H1 (cell line): ENCODE results near the gene AKAP7. TPM values are rescaled to one million over a fixed set of nuclear protein-coding genes. Genes with fewer than 3 reads are reported as not detected.

Experiments
- CTCF ChIA-PET: fragments of 300-600 bp; sonication (Branson Sonifier 250); formaldehyde crosslinking; loops from one replicate; lab custom pipeline; 2021; ENCODE audit not compliant: partially characterized antibody; lab: Charles Lee
- POLR2A ChIA-PET: fragments of 300-600 bp; sonication (Branson Sonifier 250); formaldehyde crosslinking; loops from one replicate; lab custom pipeline; 2021; ENCODE audit warnings: inconsistent platforms; ENCODE audit not compliant: partially characterized antibody; lab: Charles Lee
- DNase-seq, 2 experiments: peaks; one replicate each; pipeline versions ENCODE4 v3.0.0 to v3.0.0-alpha.2; 2010 to 2022; ENCODE audit warnings: low spot score in 2 of 2, low read depth in 1 of 2, mixed read lengths in 1 of 2
- FAIRE-seq: peaks from 2 replicates; lab custom pipeline; 2011; peaks lifted over from hg19 to GRCh38; lab: Jason Lieb, UNC
- H2AFZ ChIP-seq: 2 replicates; pipeline ENCODE4 v1.8.1; 2012; ENCODE audit warnings: low read length, inconsistent platforms
- H2AK5ac ChIP-seq: 2 replicates; pipeline ENCODE4 v1.6.1; 2013; ENCODE audit warnings: low read depth, low read length
- H2BK120ac ChIP-seq: replicated peaks from 2 replicates; pipeline ENCODE3; 2013; ENCODE audit warnings: low read depth, low read length, inconsistent platforms
- H2BK12ac ChIP-seq: 2 replicates; pipeline ENCODE4 v1.6.1; 2013; ENCODE audit warnings: low read depth, low read length
- H2BK15ac ChIP-seq: 2 replicates; pipeline ENCODE4 v1.6.1; 2013; ENCODE audit warnings: low read length
- H2BK20ac ChIP-seq: 2 replicates; pipeline ENCODE4 v1.6.1; 2013; ENCODE audit warnings: low read length
- H2BK5ac ChIP-seq: 2 replicates; pipeline ENCODE4 v1.6.1; 2013; ENCODE audit warnings: low read depth, low read length
- H3K14ac ChIP-seq: 2 replicates; pipeline ENCODE4 v1.6.1; 2013; ENCODE audit warnings: inconsistent platforms; ENCODE audit not compliant: insufficient read length
- H3K18ac ChIP-seq: 2 replicates; pipeline ENCODE4 v1.6.1; 2013; ENCODE audit warnings: low read length; ENCODE audit errors: extremely low read depth
- H3K23ac ChIP-seq: 2 replicates; pipeline ENCODE4 v1.6.1; 2013; ENCODE audit warnings: inconsistent platforms; ENCODE audit not compliant: insufficient read length
- H3K23me2 ChIP-seq: 2 replicates; pipeline ENCODE4 v1.6.1; 2013; ENCODE audit warnings: low read depth, low read length
- H3K27ac ChIP-seq: 2 replicates; pipeline ENCODE4 v1.6.1; 2011; ENCODE audit warnings: low read depth, low read length, inconsistent platforms
- H3K27me3 ChIP-seq, 4 experiments: replicated peaks in 1 of 4; 1 replicate in 1 of 4; 2 replicates in 3 of 4; pipeline versions ENCODE4 v1.6.1 to v1.8.1; 2011 to 2013; ENCODE audit warnings: low read length in 3 of 4, mild to moderate bottlenecking in 3 of 4, inconsistent platforms in 2 of 4, mixed read lengths in 2 of 4, moderate library complexity in 1 of 4; ENCODE audit not compliant: control insufficient read depth in 3 of 4, insufficient read depth in 3 of 4; ENCODE audit errors: extremely low read depth in 1 of 4
- H3K36me3 ChIP-seq, 4 experiments: 2 replicates each; pipeline versions ENCODE4 v1.6.1 to v1.8.1; 2011 to 2013; ENCODE audit warnings: mild to moderate bottlenecking in 4 of 4, low read length in 3 of 4, moderate library complexity in 2 of 4, control low read depth in 1 of 4, inconsistent platforms in 1 of 4; ENCODE audit not compliant: insufficient read depth in 4 of 4, control insufficient read depth in 2 of 4
- H3K4ac ChIP-seq: replicated peaks from 2 replicates; pipeline ENCODE3; 2013; ENCODE audit warnings: low read length, low read depth, mixed read lengths, inconsistent platforms; ENCODE audit not compliant: insufficient read length
- H3K4me1 ChIP-seq, 4 experiments: replicated peaks in 1 of 4; 1 replicate in 1 of 4; 2 replicates in 3 of 4; pipeline versions ENCODE4 v1.6.1 to v1.8.1; 2011 to 2013; ENCODE audit warnings: low read length in 3 of 4, inconsistent platforms in 2 of 4, mixed read lengths in 1 of 4; ENCODE audit not compliant: insufficient read depth in 4 of 4, control insufficient read depth in 3 of 4
- H3K4me2 ChIP-seq, 2 experiments: 2 replicates each; pipeline versions ENCODE4 v1.6.1 to v1.8.1; 2011 to 2013; ENCODE audit warnings: low read depth in 2 of 2, low read length in 2 of 2, control low read depth in 1 of 2, inconsistent platforms in 1 of 2, mild to moderate bottlenecking in 1 of 2; ENCODE audit not compliant: insufficient read depth in 1 of 2
- H3K4me3 ChIP-seq, 4 experiments: fragments of 200-600, 300-600 bp in 1 of 4; sonication (generic), shearing (Covaris generic), sonication (Bioruptor Twin) in 1 of 4; 2 replicates each; pipeline versions ENCODE4 v1.5.1 to v1.8.1; 2011 to 2016; ENCODE audit warnings: low read length in 4 of 4, low read depth in 3 of 4, control low read depth in 2 of 4, inconsistent platforms in 2 of 4, mild to moderate bottlenecking in 2 of 4, mixed read lengths in 1 of 4, moderate library complexity in 1 of 4; ENCODE audit not compliant: insufficient read depth in 2 of 4; ENCODE audit errors: extremely low read depth in 1 of 4
- H3K56ac ChIP-seq: replicated peaks from 2 replicates; pipeline ENCODE3; 2013; ENCODE audit warnings: low read depth, mild to moderate bottlenecking, mixed read lengths, low read length, inconsistent platforms; ENCODE audit not compliant: insufficient read length
- H3K79me1 ChIP-seq: 2 replicates; pipeline ENCODE4 v1.6.1; 2013; ENCODE audit warnings: low read depth, low read length, control low read depth
- H3K79me2 ChIP-seq, 2 experiments: 2 replicates each; pipeline versions ENCODE4 v1.6.1 to v1.8.1; 2012 to 2013; ENCODE audit warnings: low read length in 2 of 2, mild to moderate bottlenecking in 2 of 2, inconsistent platforms in 1 of 2; ENCODE audit not compliant: insufficient read depth in 2 of 2, control insufficient read depth in 1 of 2
- H3K9ac ChIP-seq, 4 experiments: replicated peaks in 1 of 4; 1 replicate in 1 of 4; 2 replicates in 3 of 4; pipeline versions ENCODE4 v1.6.1 to v1.8.1; 2011 to 2013; ENCODE audit warnings: low read depth in 3 of 4, low read length in 3 of 4, control low read depth in 2 of 4, mild to moderate bottlenecking in 2 of 4, moderate library complexity in 2 of 4, inconsistent platforms in 1 of 4; ENCODE audit errors: extremely low read depth in 1 of 4
- H3K9me3 ChIP-seq, 2 experiments: 2 replicates each; pipeline versions ENCODE4 v1.6.1 to v1.8.1; 2012 to 2013; ENCODE audit warnings: mild to moderate bottlenecking in 2 of 2, moderate library complexity in 2 of 2, control low read depth in 1 of 2, inconsistent platforms in 1 of 2, low read depth in 1 of 2, low read length in 1 of 2, mixed read lengths in 1 of 2; ENCODE audit not compliant: insufficient read depth in 2 of 2
- H4K20me1 ChIP-seq, 2 experiments: replicated peaks in 1 of 2; 2 replicates each; pipeline versions ENCODE3 to v1.8.1; 2011 to 2013; ENCODE audit warnings: inconsistent platforms in 2 of 2, low read length in 2 of 2, mild to moderate bottlenecking in 1 of 2; ENCODE audit not compliant: insufficient read depth in 2 of 2, control insufficient read depth in 1 of 2
- H4K5ac ChIP-seq: 2 replicates; pipeline ENCODE4 v1.6.1; 2013; ENCODE audit warnings: low read length, low read depth, mixed read lengths, inconsistent platforms; ENCODE audit not compliant: insufficient read length
- H4K8ac ChIP-seq: 2 replicates; pipeline ENCODE4 v1.8.0; 2013; ENCODE audit warnings: mild to moderate bottlenecking, moderate library complexity, low read length, inconsistent platforms; ENCODE audit not compliant: insufficient read depth; ENCODE audit errors: extremely low read depth
- H4K91ac ChIP-seq: replicated peaks from 2 replicates; pipeline ENCODE3; 2013; ENCODE audit warnings: low read length, mixed read lengths, inconsistent platforms; ENCODE audit not compliant: insufficient read length
- JUND ChIP-seq: IDR thresholded peaks from 2 replicates; pipeline ENCODE4 v1.6.1; 2011; ENCODE audit warnings: mild to moderate bottlenecking, improper control_type of control experiment, low read length
- POLR2A ChIP-seq, 2 experiments: IDR thresholded peaks; 1 replicate in 1 of 2; 2 replicates in 1 of 2; pipeline ENCODE4 v1.6.1; 2011; ENCODE audit warnings: low read depth in 2 of 2, low read length in 2 of 2, mild to moderate bottlenecking in 2 of 2; ENCODE audit errors: control extremely low read depth in 1 of 2
- POU5F1 ChIP-seq: IDR thresholded peaks from 2 replicates; pipeline ENCODE4 v1.6.1; 2011; ENCODE audit warnings: low read depth, mild to moderate bottlenecking, low read length, moderate library complexity
- RAD21 ChIP-seq, 2 experiments: IDR thresholded peaks in 1 of 2; conservative IDR thresholded peaks in 1 of 2; 2 replicates each; pipeline ENCODE4 v1.6.1; 2011; ENCODE audit warnings: low read depth in 2 of 2, low read length in 2 of 2, improper control_type of control experiment in 1 of 2, inconsistent platforms in 1 of 2, mild to moderate bottlenecking in 1 of 2, moderate library complexity in 1 of 2
- SAP30 ChIP-seq: fragments of 300-600 bp; sonication (generic); IDR thresholded peaks from 2 replicates; pipeline ENCODE4 v1.7.1; 2012; ENCODE audit warnings: low read length, moderate library complexity, mild to moderate bottlenecking, inconsistent platforms; ENCODE audit not compliant: insufficient read depth, insufficient replicate concordance
- SP1 ChIP-seq: IDR thresholded peaks from 2 replicates; pipeline ENCODE4 v1.6.1; 2011; ENCODE audit warnings: low read depth, low read length
- WGBS, 2 experiments: shearing (Covaris generic) in 1 of 2; methylation state at CpG; one replicate each; pipeline versions ENCODE4 v1.1.6 to v1.1.7; 2013 to 2015; ENCODE audit warnings: low lambda C conversion rate in 2 of 2, mixed read lengths in 2 of 2, inconsistent platforms in 1 of 2, low coverage in 1 of 2, missing lambda C conversion rate in 1 of 2; ENCODE audit not compliant: insufficient replicate concordance in 2 of 2, insufficient coverage in 1 of 2, insufficient read length in 1 of 2; ENCODE audit errors: extremely low coverage in 1 of 2, missing lambda C conversion rate in 1 of 2; 5-methylcytosine and 5-hydroxymethylcytosine counted together
- polyA plus RNA-seq, 7 experiments: library from polyadenylated mRNA; depleted of rRNA in 3 of 7; stranded (reverse) in 5 of 7; unstranded in 2 of 7; fragments of >200 nt in 5 of 7; fragments of 200-250 nt in 2 of 7; gene quantifications; 1 replicate in 5 of 7; 2 replicates in 1 of 7; 4 replicates in 1 of 7; pipeline versions ENCODE4 v1.2.1 to v1.2.3, GENCODE V29; 2011 to 2013; ENCODE audit warnings: missing spikeins in 2 of 7, mixed read lengths in 2 of 7
- total RNA-seq: library from RNA; stranded (reverse); fragmentation: NEBNext Ultra II Directional; extraction: Animal tissue kit (Norgen Biotek cat#: 25700); gene quantifications from 2 replicates; pipeline ENCODE4 v1.2.1, GENCODE V29; 2021

The AKAP7 gene
- total and polyA plus RNA-seq, 2 of the 8 experiments (the other 6 are each of a cell fraction or from before 2014, with no cell fraction given) = 4.7 to 16.9 TPM

GRCh38 chr6:131161987-131162386 is 26.7 kb downstream of the AKAP7 start:
- H3K23ac ChIP-seq = no peak overlapping the region
- H3K4me2 ChIP-seq = peak overlapping the region; percentile 8 to 28; a peak in 3 of 4 replicates
- H2BK5ac ChIP-seq = peak overlapping the region; percentile 94
- H3K4ac ChIP-seq = no peak overlapping the region
- no peak overlapping the region for H4K91ac ChIP-seq
- ChIA-PET CTCF (interaction anchor here (1.0 to 2.4 kb wide), 7 partner anchors 19 to 372 kb away, joined by 3 to 8 read pairs (median 4); no protein-coding TSS in a partner anchor), POLR2A (interaction anchor here (0.8 to 2.2 kb wide), 2 partner anchors 10 to 281 kb away, joined by 3 to 5 read pairs; no protein-coding TSS in a partner anchor)
- H2AFZ ChIP-seq = no peak overlapping the region
- H2BK120ac ChIP-seq = no peak overlapping the region
- no peaks in the 10 kb centered on the region for H3K23me2 ChIP-seq
- FAIRE-seq (peak; percentile 94), DNase-seq (peak in 1 of 2 experiments; percentile 54)
- H3K56ac ChIP-seq = no peak overlapping the region
- H2BK20ac ChIP-seq = peak overlapping the region; percentile 13; the same call in 1 of the 2 replicates
- no peak overlapping the region for H2BK15ac ChIP-seq
- H3K9me3 ChIP-seq = no peaks in the 10 kb centered on the region
- H3K36me3 ChIP-seq = no peaks in the 10 kb centered on the region
- no peaks in the 10 kb centered on the region for H3K79me1 ChIP-seq
- H3K18ac ChIP-seq = peak overlapping the region; percentile 5
- no peaks in the 10 kb centered on the region for H3K79me2 ChIP-seq
- no peak overlapping the region for H4K8ac ChIP-seq
- H3K27ac ChIP-seq = no peak overlapping the region
- no peak overlapping the region; the same call in 1 of the 2 replicates for H2AK5ac ChIP-seq
- peak overlapping the region; percentile 45; the same call in 1 of the 2 replicates for H2BK12ac ChIP-seq
- H4K20me1 ChIP-seq = no peaks in the 10 kb centered on the region
- no peak overlapping the region for H3K9ac ChIP-seq
- H3K14ac ChIP-seq = no peak overlapping the region
- WGBS, 2 experiments = 22% methylated on average over 3 of the region's 3 CpGs; no CpG with 5 or more reads in 1 of the 2 experiments
- H3K27me3 ChIP-seq = no peaks in the 10 kb centered on the region
- H4K5ac ChIP-seq = no peak overlapping the region
- peaks cover 4 to 14% (median 11%) of the 10 kb centered on the region in 4 experiments for H3K4me1 ChIP-seq
- H3K4me3 ChIP-seq = peak overlapping the region in 1 of 4 experiments; percentile 11; a peak in 2 of 8 replicates
- TF ChIP-seq RAD21 (IDR thresholded peaks at IDR 0.05 in 1 of 2, conservative IDR thresholded peaks at IDR 0.05 in 1 of 2; ENCODE audit: low read depth in 2 of 2, low read length in 2 of 2) (0 out of 4 replicates have a peak, but pooled peaks of 1 of the 2 experiments have one; percentile 4), JUND (no peak), POLR2A (IDR thresholded peaks at IDR 0.05; ENCODE audit: control extremely low read depth in 1 of 2, low read depth in 2 of 2, low read length in 2 of 2) (no peak), SP1 (0 out of 2 replicates have a peak, but pooled peaks have one; percentile 15), SAP30 (no peak), POU5F1 (peak; percentile 75)
